ENCODE data around the gene ADGRG1.

Gene ADGRG1

DNA sequence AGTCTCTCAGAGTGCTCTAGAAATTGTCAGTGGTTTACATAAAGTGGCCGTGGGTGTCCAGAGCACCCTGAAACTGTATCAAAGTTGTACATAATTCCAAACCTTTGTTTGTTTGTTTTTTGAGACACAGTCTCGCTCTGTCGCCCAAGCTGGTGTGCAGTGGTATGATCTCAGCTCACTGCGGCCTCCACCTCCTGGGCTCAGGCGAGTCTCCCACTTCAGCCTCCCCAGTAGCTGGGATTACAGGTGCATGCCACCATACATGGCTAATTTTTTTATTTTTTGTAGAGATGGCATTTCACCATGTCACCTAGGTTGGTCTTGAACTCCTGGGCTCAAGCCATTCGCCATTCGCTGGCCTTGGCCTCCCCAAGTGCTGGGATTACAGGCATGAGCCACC lies 24.3 kb upstream of the ADGRG1 start:
- H3K4me3 ChIP-seq (ENCODE audit: low read depth, low read length), result no peak overlapping the region
- no peaks in the 10 kb centered on the region for H3K36me3 ChIP-seq
- H3K4me1 ChIP-seq, result peaks cover 24% of the 10 kb centered on the region
- H3K9me3 ChIP-seq, result no peaks in the 10 kb centered on the region
- no peaks in the 10 kb centered on the region for H3K27me3 ChIP-seq
- TF ChIP-seq, protein P1, sequence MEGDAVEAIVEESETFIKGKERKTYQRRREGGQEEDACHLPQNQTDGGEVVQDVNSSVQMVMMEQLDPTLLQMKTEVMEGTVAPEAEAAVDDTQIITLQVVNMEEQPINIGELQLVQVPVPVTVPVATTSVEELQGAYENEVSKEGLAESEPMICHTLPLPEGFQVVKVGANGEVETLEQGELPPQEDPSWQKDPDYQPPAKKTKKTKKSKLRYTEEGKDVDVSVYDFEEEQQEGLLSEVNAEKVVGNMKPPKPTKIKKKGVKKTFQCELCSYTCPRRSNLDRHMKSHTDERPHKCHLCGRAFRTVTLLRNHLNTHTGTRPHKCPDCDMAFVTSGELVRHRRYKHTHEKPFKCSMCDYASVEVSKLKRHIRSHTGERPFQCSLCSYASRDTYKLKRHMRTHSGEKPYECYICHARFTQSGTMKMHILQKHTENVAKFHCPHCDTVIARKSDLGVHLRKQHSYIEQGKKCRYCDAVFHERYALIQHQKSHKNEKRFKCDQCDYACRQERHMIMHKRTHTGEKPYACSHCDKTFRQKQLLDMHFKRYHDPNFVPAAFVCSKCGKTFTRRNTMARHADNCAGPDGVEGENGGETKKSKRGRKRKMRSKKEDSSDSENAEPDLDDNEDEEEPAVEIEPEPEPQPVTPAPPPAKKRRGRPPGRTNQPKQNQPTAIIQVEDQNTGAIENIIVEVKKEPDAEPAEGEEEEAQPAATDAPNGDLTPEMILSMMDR (IDR thresholded peaks at IDR 0.05; ENCODE audit: low read depth, low read length), result no peak
- DNase-seq, result no peak

DNA sequence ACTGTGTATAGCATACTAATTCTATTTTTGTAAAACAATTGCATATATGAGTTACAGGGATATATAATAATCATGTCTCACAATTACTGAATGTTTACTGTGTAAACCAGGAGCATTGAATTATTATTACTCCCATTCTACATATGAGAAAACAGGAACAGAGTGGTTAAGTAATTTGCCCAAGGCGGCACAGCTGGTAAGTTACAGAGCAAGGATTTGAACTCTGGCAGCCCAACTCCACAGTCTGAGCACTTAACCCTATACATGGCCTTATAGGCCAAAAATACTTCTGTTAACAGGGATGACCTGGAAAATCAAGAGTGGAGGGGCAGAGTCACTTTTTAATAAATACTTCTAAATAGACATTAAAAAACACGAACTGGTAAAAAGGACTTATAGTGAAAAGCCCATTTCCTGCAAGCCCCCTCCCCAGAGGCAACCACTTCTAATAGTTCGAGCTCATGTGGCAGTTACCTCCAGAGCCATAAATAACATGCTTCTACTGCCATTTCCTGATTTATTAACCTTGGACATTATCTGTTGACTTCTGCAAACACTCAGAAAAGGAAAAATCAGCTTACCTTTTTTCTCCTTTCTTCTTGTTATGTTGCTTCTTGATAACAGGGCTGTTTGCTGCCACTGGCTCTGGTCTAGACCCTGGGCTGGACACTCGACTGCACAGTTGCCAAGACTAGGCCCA lies 22.1 kb upstream of the ADGRG1 start:
- DNase-seq, result no peak
- Histone ChIP-seq H3K4me3 (ENCODE audit: low read depth, low read length) (no peak overlapping the region), H3K27me3 (no peaks in the 10 kb centered on the region), H3K36me3 (no peaks in the 10 kb centered on the region), H3K4me1 (peaks cover 38% of the 10 kb centered on the region), H3K9me3 (no peaks in the 10 kb centered on the region)
- TF ChIP-seq, protein P1 (IDR thresholded peaks at IDR 0.05; ENCODE audit: low read depth, low read length), result no peak

DNA sequence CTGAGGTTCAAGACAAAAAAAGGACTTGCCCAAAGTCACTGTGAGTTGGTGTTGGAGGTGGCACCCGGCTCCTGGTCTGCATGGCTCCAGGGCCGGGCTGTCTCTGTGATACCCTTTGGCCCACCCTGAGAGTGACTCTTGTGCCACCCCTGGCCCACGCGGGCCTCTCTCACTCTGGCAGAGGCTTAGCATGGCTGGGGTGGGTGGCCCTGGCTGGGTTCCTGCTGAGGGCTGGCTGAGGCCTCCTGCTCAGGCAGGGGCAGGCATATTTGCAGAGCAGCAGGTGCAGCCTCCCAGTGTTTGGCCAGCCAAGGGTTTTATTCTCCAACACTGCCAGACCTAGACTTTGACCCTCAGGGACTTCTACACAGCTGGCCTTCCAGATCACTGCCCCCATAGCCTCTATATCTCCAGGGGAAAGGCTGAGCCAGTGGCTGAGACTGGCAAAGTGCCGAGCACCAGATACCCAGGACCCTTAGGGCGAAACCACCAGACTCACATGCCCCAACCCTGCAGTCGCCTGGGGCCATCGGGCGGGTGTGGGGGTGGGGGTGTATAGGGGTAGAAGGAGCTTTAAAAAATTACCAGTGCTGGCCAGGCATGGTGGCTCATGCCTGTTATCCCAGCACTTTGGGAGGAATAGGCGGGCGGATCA lies 21.5 kb upstream of the ADGRG1 start:
- Histone ChIP-seq H3K4me3 (ENCODE audit: low read depth, low read length) (no peak overlapping the region), H3K4me1 (peaks cover 42% of the 10 kb centered on the region), H3K9me3 (no peaks in the 10 kb centered on the region), H3K27me3 (no peaks in the 10 kb centered on the region), H3K36me3 (no peaks in the 10 kb centered on the region)
- peak; percentile 94 for DNase-seq
- TF ChIP-seq, protein P1 (IDR thresholded peaks at IDR 0.05; ENCODE audit: low read depth, low read length), result no peak

DNA sequence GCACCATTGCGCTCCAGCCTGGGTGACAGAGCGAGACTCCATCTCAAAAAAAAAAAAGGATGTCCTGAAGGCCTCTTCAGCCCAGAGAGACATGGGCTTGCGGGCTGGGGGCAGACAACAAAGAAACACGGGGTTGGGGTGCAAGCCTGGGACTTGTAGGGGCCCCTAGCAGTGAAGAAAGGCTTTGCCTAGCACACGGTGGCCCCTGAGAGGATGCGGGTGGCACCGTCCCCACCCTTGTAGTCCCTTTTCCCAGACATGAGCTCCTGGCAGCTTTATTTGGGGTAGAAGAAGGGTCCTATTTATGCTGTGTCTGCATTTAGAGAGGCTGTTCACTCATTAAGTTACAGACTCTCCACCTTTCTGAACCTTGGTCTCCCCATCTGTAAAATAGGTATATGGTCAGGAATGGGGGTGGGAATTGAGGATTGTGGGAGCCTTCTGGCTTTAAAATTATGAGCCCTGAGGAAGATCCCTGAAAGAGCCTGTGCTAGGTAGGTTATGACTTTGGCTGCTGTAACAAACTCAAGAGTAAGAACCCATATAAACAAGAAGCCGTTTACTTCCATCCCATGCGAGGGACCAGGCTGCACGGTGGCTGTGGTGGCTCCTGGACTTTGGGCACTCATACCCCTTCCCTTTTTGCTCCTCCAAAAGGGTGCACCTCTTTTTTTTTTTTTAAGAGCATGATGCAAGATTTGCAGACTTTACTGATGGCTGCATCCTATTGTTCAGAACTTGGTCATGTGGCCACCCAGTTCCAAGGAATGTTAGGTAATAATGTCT lies 20.6 kb upstream of the ADGRG1 start:
- Histone ChIP-seq H3K9me3 (no peaks in the 10 kb centered on the region), H3K4me1 (peaks cover 42% of the 10 kb centered on the region), H3K36me3 (no peaks in the 10 kb centered on the region), H3K27me3 (no peaks in the 10 kb centered on the region), H3K4me3 (ENCODE audit: low read depth, low read length) (no peak overlapping the region)
- no peak for DNase-seq
- TF ChIP-seq, protein P1 (IDR thresholded peaks at IDR 0.05; ENCODE audit: low read depth, low read length), result no peak

DNA sequence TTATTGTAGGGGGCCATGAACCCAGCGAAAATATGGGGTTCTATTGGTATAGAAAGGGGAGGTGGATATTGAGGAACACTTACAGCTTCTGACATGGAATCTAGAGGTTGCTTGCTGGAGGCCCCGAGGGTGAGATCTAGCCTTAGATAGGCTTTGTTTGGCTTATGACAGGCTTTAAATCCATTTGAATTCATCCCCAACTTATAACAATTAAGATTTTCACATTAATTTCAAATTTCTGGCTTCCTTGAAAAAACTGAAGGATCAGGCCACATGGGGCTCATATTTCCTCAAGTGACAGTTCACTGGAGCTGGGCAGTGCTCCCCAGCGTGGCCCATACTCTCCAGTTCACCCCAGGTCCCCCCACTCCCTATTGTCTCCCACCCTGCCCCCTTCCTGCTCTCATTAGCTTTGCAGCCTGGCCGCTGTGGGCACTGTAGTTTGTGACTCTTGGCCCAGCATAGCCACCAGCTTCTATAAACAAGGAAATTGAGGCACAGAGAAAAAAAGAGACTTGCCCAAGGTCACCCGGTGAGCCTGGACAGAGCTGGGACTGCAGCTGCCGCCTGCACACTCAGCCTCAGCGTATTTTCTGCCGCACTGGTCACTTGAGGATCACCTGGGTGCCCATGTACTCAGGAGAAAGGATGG lies 19.8 kb upstream of the ADGRG1 start:
- TF ChIP-seq, protein P1 (IDR thresholded peaks at IDR 0.05; ENCODE audit: low read depth, low read length), result no peak
- H3K36me3 ChIP-seq, result no peaks in the 10 kb centered on the region
- no peak overlapping the region for H3K4me3 ChIP-seq (ENCODE audit: low read depth, low read length)
- H3K9me3 ChIP-seq, result no peaks in the 10 kb centered on the region
- no peaks in the 10 kb centered on the region for H3K27me3 ChIP-seq
- DNase-seq, result no peak
- H3K4me1 ChIP-seq, result peaks cover 38% of the 10 kb centered on the region
